ENCODE data around the gene MYPN. TPM values are rescaled to one million over a fixed set of nuclear protein-coding genes. Genes with fewer than 3 reads are reported as not detected.

MYPN gene
- total and polyA plus RNA-seq, 2 donors (not counting 1 experiment from before 2014, with no cell fraction given), result not detected

- Histone ChIP-seq H4K20me1 (ENCODE audit: control insufficient read depth, insufficient read depth, low read length, poor library complexity, severe bottlenecking) (no peaks in the 10 kb centered on the region), H3K36me3 (replicated peaks in 1 of 2; ENCODE audit: control extremely low read depth in 1 of 2, control insufficient read depth in 1 of 2, extremely low read depth in 1 of 2, insufficient read depth in 2 of 2, low read length in 1 of 2) (no peaks in the 10 kb centered on the region), H3K4me1 (ENCODE audit: control insufficient read depth in 2 of 2, insufficient read depth in 2 of 2, low read length in 2 of 2) (no peaks in the 10 kb centered on the region), H3K27me3 (replicated peaks in 1 of 4; ENCODE audit: control extremely low read depth in 1 of 4, control insufficient read depth in 3 of 4, insufficient read depth in 4 of 4, low read length in 3 of 4) (peaks cover 0 to 6% (median 2%) of the 10 kb centered on the region in 4 experiments), H3K27ac (ENCODE audit: low read length in 2 of 2) (no peak overlapping the region), H3K79me2 (ENCODE audit: control insufficient read depth, insufficient read depth, low read length) (no peaks in the 10 kb centered on the region), H2AFZ (ENCODE audit: insufficient read depth, low read depth, low read length, poor library complexity, severe bottlenecking) (no peak overlapping the region), H3K4me2 (replicated peaks; ENCODE audit: low read depth, low read length, poor library complexity, severe bottlenecking) (no peak overlapping the region), H3K9ac (ENCODE audit: low read length) (no peak overlapping the region), H3K4me3 (ENCODE audit: control extremely low read depth in 1 of 5, extremely low read depth in 1 of 5, insufficient read depth in 1 of 5, low read depth in 2 of 5, low read length in 4 of 5) (no peak overlapping the region), H3K9me3 (ENCODE audit: control extremely low read depth in 1 of 3, control insufficient read depth in 2 of 3, insufficient read depth in 1 of 3, low read length in 2 of 3) (no peaks in the 10 kb centered on the region)
- ChIA-PET CTCF (interaction anchor here (1.7 kb wide), 1 partner anchor 22 kb away, joined by 4 read pairs; no protein-coding TSS in a partner anchor), POLR2A (no interaction called here)
- Mint-ChIP-seq H3K4me1 (no peaks in the 10 kb centered on the region), H3K9me3 (ENCODE audit: insufficient read depth) (no peaks in the 10 kb centered on the region), H3K4me3 (no peak overlapping the region), H3K27me3 (peaks cover 3% of the 10 kb centered on the region), H3K27ac (no peak overlapping the region)
- no peak for DNase-seq
- ATAC-seq (ENCODE audit: low read depth), result no peak
- 88% methylated on average over 2 of the region's 2 CpGs for WGBS (ENCODE audit: insufficient coverage)
- TF ChIP-seq CTCF (IDR thresholded peaks at IDR 0.05) (no peak), EZH2 (IDR thresholded peaks at IDR 0.05; ENCODE audit: borderline replicate concordance, insufficient read depth, low read depth, low read length, poor library complexity, severe bottlenecking) (no peak)
- intact Hi-C loops (cut with micrococcal nuclease), result no loop called here
Measured at GRCh38 chr10:68133523-68133922, 24.2 kb downstream of the MYPN start.

GRCh38 chr10:68135362-68135761 is 26.1 kb downstream of the MYPN start:
- Histone ChIP-seq H3K4me2 (replicated peaks; ENCODE audit: low read depth, low read length, poor library complexity, severe bottlenecking) (no peak overlapping the region), H4K20me1 (ENCODE audit: control insufficient read depth, insufficient read depth, low read length, poor library complexity, severe bottlenecking) (no peaks in the 10 kb centered on the region), H2AFZ (ENCODE audit: insufficient read depth, low read depth, low read length, poor library complexity, severe bottlenecking) (no peak overlapping the region), H3K27me3 (replicated peaks in 1 of 4; ENCODE audit: control extremely low read depth in 1 of 4, control insufficient read depth in 3 of 4, insufficient read depth in 4 of 4, low read length in 3 of 4) (peaks cover 0 to 6% (median 2%) of the 10 kb centered on the region in 4 experiments), H3K4me3 (ENCODE audit: control extremely low read depth in 1 of 5, extremely low read depth in 1 of 5, insufficient read depth in 1 of 5, low read depth in 2 of 5, low read length in 4 of 5) (no peak overlapping the region), H3K27ac (ENCODE audit: low read length in 2 of 2) (no peak overlapping the region), H3K36me3 (replicated peaks in 1 of 2; ENCODE audit: control extremely low read depth in 1 of 2, control insufficient read depth in 1 of 2, extremely low read depth in 1 of 2, insufficient read depth in 2 of 2, low read length in 1 of 2) (no peaks in the 10 kb centered on the region), H3K4me1 (ENCODE audit: control insufficient read depth in 2 of 2, insufficient read depth in 2 of 2, low read length in 2 of 2) (no peaks in the 10 kb centered on the region), H3K79me2 (ENCODE audit: control insufficient read depth, insufficient read depth, low read length) (no peaks in the 10 kb centered on the region), H3K9me3 (ENCODE audit: control extremely low read depth in 1 of 3, control insufficient read depth in 2 of 3, insufficient read depth in 1 of 3, low read length in 2 of 3) (no peaks in the 10 kb centered on the region), H3K9ac (ENCODE audit: low read length) (no peak overlapping the region)
- CTCF ChIA-PET, result no interaction called here
- peaks cover 10% of the 10 kb centered on the region for H3K27me3 Mint-ChIP-seq
- intact Hi-C loops (cut with micrococcal nuclease), result no loop called here
- no peaks in the 10 kb centered on the region for H3K9me3 Mint-ChIP-seq (ENCODE audit: insufficient read depth)
- no CpG with 5 or more reads among the region's 1 CpG for WGBS (ENCODE audit: insufficient coverage)
- no peak overlapping the region for H3K4me3 Mint-ChIP-seq
- ATAC-seq (ENCODE audit: low read depth), result no peak
- H3K4me1 Mint-ChIP-seq, result no peaks in the 10 kb centered on the region
- no peak for DNase-seq
- TF ChIP-seq EZH2 (IDR thresholded peaks at IDR 0.05; ENCODE audit: borderline replicate concordance, insufficient read depth, low read depth, low read length, poor library complexity, severe bottlenecking) (no peak), CTCF (IDR thresholded peaks at IDR 0.05) (no peak)
- no peak overlapping the region for H3K27ac Mint-ChIP-seq
- POLR2A ChIA-PET, result no interaction called here

Measured in B cell (primary cell).